Neural progenitor cell (in vitro differentiated cells): Measurements from ENCODE around the gene PCSK4. TPM values are rescaled to one million over a fixed set of nuclear protein-coding genes. Genes with fewer than 3 reads are reported as not detected.

ENCODE experiments used
- DNase-seq: peaks from one replicate; pipeline ENCODE4 v3.0.0-alpha.2; 2016; ENCODE audit warnings: low spot score
- H2AFZ ChIP-seq: fragments of 200-600 bp; sonication (generic); replicated peaks from 2 replicates; pipeline ENCODE4 v1.6.1; 2016; ENCODE audit warnings: antibody characterized with exemption
- H3F3A ChIP-seq: fragments of 200-600 bp; sonication (generic); 2 replicates; pipeline ENCODE4 v1.6.1; 2016; ENCODE audit warnings: antibody characterized with exemption, low read depth
- H3K27ac ChIP-seq: fragments of 200-600 bp; sonication (generic); 2 replicates; pipeline ENCODE4 v1.5.1; 2016; ENCODE audit warnings: mild to moderate bottlenecking
- H3K27me3 ChIP-seq: fragments of 200-600 bp; sonication (generic); 2 replicates; pipeline ENCODE4 v1.6.1; 2016; ENCODE audit warnings: mild to moderate bottlenecking, moderate library complexity
- H3K36me3 ChIP-seq: fragments of 200-600 bp; sonication (generic); 2 replicates; pipeline ENCODE4 v1.5.1; 2016
- H3K4me1 ChIP-seq: fragments of 200-600 bp; sonication (generic); 2 replicates; pipeline ENCODE4 v1.6.1; 2016; ENCODE audit warnings: mixed run types
- H3K4me2 ChIP-seq: fragments of 200-600 bp; sonication (generic); 2 replicates; pipeline ENCODE4 v1.6.1; 2016
- H3K4me3 ChIP-seq: fragments of 200-600 bp; sonication (generic); 2 replicates; pipeline ENCODE4 v1.5.1; 2016
- H3K79me2 ChIP-seq: fragments of 200-600 bp; sonication (generic); 2 replicates; pipeline ENCODE4 v1.6.1; 2016; ENCODE audit warnings: low read depth
- H3K9ac ChIP-seq: fragments of 200-600 bp; sonication (generic); 2 replicates; pipeline ENCODE4 v1.6.1; 2016
- H3K9me3 ChIP-seq: fragments of 200-600 bp; sonication (generic); 2 replicates; pipeline ENCODE4 v1.5.1; 2016; ENCODE audit warnings: low read depth
- H4K20me1 ChIP-seq: fragments of 200-600 bp; sonication (generic); 2 replicates; pipeline ENCODE4 v1.6.1; 2016; ENCODE audit warnings: low read depth
- H3K27ac Mint-ChIP-seq: 3 replicates; pipeline ENCODE4 v1.8.0; 2021; ENCODE audit warnings: mixed read lengths
- H3K27me3 Mint-ChIP-seq: 2 replicates; pipeline ENCODE4 v1.8.0; 2022; ENCODE audit warnings: low read depth, mild to moderate bottlenecking, inconsistent platforms, moderate library complexity, mixed read lengths; ENCODE audit not compliant: insufficient read depth
- H3K36me3 Mint-ChIP-seq: 3 replicates; pipeline ENCODE4 v1.8.0; 2021; ENCODE audit warnings: mixed read lengths
- H3K4me1 Mint-ChIP-seq: 3 replicates; pipeline ENCODE4 v1.8.0; 2021; ENCODE audit warnings: mixed read lengths
- H3K4me3 Mint-ChIP-seq: 3 replicates; pipeline ENCODE4 v1.8.0; 2021; ENCODE audit warnings: mild to moderate bottlenecking, moderate library complexity, mixed read lengths
- H3K9me3 Mint-ChIP-seq: 3 replicates; pipeline ENCODE4 v1.8.0; 2020; ENCODE audit warnings: mixed read lengths
- EZH2 ChIP-seq: fragments of 200-600 bp; sonication (generic); IDR thresholded peaks from 2 replicates; pipeline ENCODE4 v1.6.1; 2017; ENCODE audit warnings: antibody characterized with exemption, mild to moderate bottlenecking, moderate library complexity
- EZH2phosphoT487 ChIP-seq: fragments of 200-600 bp; sonication (generic); IDR thresholded peaks from 2 replicates; pipeline ENCODE4 v1.6.1; 2017; ENCODE audit warnings: antibody characterized with exemption
- total RNA-seq: library from RNA; depleted of rRNA; stranded (reverse); fragments of >200 nt; gene quantifications from 2 replicates; pipeline ENCODE4 v1.2.3, GENCODE V29; 2015; ENCODE audit warnings: low replicate concordance
- TF ChIP-seq, protein P1 (sequence below): fragments of 200-600 bp; sonication (generic); IDR thresholded peaks from 2 replicates; pipeline ENCODE4 v1.5.1; 2017; ENCODE audit warnings: antibody characterized with exemption, mild to moderate bottlenecking

Gene PCSK4
- total RNA-seq, 1 donor from 2014 or later = 3.6 TPM

DNA sequence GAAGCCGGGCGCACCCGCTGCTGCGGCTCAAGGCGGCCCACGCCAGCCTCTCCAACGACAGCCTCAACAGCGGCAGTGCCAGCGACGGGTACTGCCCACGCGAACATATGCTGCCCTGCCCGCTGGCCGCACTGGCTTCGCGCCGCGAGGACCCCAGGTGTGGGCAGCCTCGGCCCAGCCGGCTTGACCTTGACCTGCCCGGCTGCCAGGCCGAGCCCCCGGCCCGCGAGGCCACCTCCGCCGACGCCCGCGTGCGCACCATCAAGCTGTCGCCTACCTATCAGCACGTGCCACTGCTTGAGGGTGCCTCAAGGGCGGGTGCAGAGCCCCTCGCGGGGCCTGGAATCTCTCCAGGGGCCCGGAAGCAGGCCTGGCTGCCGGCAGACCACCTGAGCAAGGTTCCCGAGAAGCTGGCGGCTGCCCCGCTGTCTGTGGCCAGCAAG, 24.1 kb downstream of the PCSK4 start:
- Mint-ChIP-seq H3K27me3 (peaks cover 20% of the 10 kb centered on the region), H3K4me1 (peaks cover 2% of the 10 kb centered on the region), H3K36me3 (peaks cover 1% of the 10 kb centered on the region), H3K4me3 (no peak overlapping the region), H3K27ac (no peak overlapping the region), H3K9me3 (no peaks in the 10 kb centered on the region)
- Histone ChIP-seq H3K9me3 (no peaks in the 10 kb centered on the region), H3K27me3 (peaks cover 85% of the 10 kb centered on the region), H3K27ac (no peak overlapping the region), H3K4me1 (peaks cover 31% of the 10 kb centered on the region), H3K9ac (no peak overlapping the region), H3K4me3 (no peak overlapping the region), H3K79me2 (no peaks in the 10 kb centered on the region), H4K20me1 (peaks cover 86% of the 10 kb centered on the region), H3F3A (peaks cover 41% of the 10 kb centered on the region), H2AFZ (no peak overlapping the region), H3K36me3 (no peaks in the 10 kb centered on the region), H3K4me2 (peak overlapping the region; percentile 72)
- TF ChIP-seq EZH2phosphoT487 (peak; percentile 92), EZH2 (peak; percentile 58)
- TF ChIP-seq, protein P1, sequence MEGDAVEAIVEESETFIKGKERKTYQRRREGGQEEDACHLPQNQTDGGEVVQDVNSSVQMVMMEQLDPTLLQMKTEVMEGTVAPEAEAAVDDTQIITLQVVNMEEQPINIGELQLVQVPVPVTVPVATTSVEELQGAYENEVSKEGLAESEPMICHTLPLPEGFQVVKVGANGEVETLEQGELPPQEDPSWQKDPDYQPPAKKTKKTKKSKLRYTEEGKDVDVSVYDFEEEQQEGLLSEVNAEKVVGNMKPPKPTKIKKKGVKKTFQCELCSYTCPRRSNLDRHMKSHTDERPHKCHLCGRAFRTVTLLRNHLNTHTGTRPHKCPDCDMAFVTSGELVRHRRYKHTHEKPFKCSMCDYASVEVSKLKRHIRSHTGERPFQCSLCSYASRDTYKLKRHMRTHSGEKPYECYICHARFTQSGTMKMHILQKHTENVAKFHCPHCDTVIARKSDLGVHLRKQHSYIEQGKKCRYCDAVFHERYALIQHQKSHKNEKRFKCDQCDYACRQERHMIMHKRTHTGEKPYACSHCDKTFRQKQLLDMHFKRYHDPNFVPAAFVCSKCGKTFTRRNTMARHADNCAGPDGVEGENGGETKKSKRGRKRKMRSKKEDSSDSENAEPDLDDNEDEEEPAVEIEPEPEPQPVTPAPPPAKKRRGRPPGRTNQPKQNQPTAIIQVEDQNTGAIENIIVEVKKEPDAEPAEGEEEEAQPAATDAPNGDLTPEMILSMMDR = no peak
- DNase-seq = no peak

DNA sequence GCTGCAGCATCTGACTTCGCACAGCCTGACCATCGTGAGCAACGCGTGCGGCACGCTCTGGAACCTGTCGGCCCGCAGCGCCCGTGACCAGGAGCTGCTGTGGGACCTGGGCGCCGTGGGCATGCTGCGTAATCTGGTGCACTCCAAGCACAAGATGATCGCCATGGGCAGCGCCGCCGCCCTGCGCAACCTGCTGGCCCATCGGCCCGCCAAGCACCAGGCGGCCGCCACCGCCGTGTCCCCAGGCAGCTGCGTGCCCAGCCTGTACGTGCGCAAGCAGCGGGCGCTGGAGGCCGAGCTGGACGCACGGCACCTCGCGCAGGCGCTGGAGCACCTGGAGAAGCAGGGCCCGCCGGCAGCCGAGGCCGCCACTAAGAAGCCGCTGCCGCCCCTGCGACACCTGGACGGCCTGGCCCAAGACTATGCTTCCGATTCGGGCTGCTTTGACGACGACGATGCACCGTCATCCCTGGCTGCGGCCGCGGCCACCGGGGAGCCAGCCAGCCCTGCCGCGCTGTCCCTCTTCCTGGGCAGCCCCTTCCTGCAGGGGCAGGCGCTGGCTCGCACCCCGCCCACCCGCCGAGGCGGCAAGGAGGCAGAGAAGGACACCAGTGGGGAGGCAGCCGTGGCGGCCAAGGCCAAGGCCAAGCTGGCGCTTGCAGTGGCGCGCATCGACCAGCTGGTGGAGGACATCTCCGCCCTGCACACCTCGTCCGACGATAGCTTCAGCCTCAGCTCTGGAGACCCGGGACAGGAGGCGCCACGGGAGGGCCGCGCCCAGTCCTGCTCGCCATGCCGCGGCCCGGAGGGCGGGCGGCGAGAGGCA, 24.7 kb downstream of the PCSK4 start:
- H3K4me3 ChIP-seq = no peak overlapping the region
- peaks cover 85% of the 10 kb centered on the region for H4K20me1 ChIP-seq
- peaks cover 26% of the 10 kb centered on the region for H3K4me1 ChIP-seq
- no peak overlapping the region for H3K9ac ChIP-seq
- peaks cover 79% of the 10 kb centered on the region for H3K27me3 ChIP-seq
- no peak overlapping the region for H3K27ac ChIP-seq
- Mint-ChIP-seq H3K4me3 (no peak overlapping the region), H3K9me3 (no peaks in the 10 kb centered on the region), H3K36me3 (peaks cover 1% of the 10 kb centered on the region), H3K27me3 (peaks cover 19% of the 10 kb centered on the region), H3K4me1 (peaks cover 2% of the 10 kb centered on the region), H3K27ac (no peak overlapping the region)
- TF ChIP-seq, protein P1 = no peak
- TF ChIP-seq EZH2 (peak; percentile 55), EZH2phosphoT487 (peak; percentile 82)
- no peaks in the 10 kb centered on the region for H3K36me3 ChIP-seq
- peaks cover 35% of the 10 kb centered on the region for H3F3A ChIP-seq
- H3K4me2 ChIP-seq = no peak overlapping the region
- DNase-seq = peak; percentile 59
- H3K79me2 ChIP-seq = no peaks in the 10 kb centered on the region
- H3K9me3 ChIP-seq = no peaks in the 10 kb centered on the region
- no peak overlapping the region for H2AFZ ChIP-seq

DNA sequence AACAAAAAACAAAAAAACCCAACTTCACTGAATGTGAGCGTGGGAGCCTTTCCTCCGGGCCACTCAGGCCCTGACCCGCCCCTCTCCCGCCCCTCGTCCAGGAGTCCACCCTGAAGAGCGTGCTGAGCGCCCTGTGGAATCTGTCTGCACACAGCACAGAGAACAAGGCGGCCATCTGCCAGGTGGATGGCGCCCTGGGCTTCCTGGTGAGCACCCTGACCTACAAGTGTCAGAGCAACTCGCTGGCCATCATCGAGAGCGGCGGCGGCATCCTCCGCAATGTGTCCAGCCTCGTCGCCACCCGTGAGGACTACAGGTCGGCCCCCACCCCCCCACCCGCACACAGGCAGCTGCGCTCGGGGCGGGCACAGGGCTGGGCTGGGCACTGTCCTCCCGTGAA, 28.3 kb downstream of the PCSK4 start:
- H3K9me3 Mint-ChIP-seq = no peaks in the 10 kb centered on the region
- Histone ChIP-seq H3K4me3 (no peak overlapping the region), H3K79me2 (no peaks in the 10 kb centered on the region), H3K9me3 (no peaks in the 10 kb centered on the region), H3K36me3 (no peaks in the 10 kb centered on the region), H3K27me3 (peaks cover 72% of the 10 kb centered on the region), H2AFZ (no peak overlapping the region), H3K27ac (no peak overlapping the region), H3F3A (peaks cover 6% of the 10 kb centered on the region), H4K20me1 (peaks cover 88% of the 10 kb centered on the region), H3K4me2 (no peak overlapping the region), H3K4me1 (peaks cover 4% of the 10 kb centered on the region), H3K9ac (no peak overlapping the region)
- H3K4me3 Mint-ChIP-seq = no peak overlapping the region
- TF ChIP-seq EZH2phosphoT487 (no peak), EZH2 (no peak)
- TF ChIP-seq, protein P1 = no peak
- H3K4me1 Mint-ChIP-seq = peaks cover 2% of the 10 kb centered on the region
- DNase-seq = no peak
- H3K27ac Mint-ChIP-seq = no peak overlapping the region
- peaks cover 17% of the 10 kb centered on the region for H3K27me3 Mint-ChIP-seq
- peaks cover 14% of the 10 kb centered on the region for H3K36me3 Mint-ChIP-seq
